T-cell (primary cell): ENCODE results near the gene FAM53B. TPM values are rescaled to one million over a fixed set of nuclear protein-coding genes. Genes with fewer than 3 reads are reported as not detected.

ENCODE experiments used
- ATAC-seq, 4 experiments: fragments of 200-7000 bp in 3 of 4; fragments of 150-1000 bp in 1 of 4; cut with Tn5 transposase; replicated peaks in 1 of 4; 1 replicate in 3 of 4; 2 replicates in 1 of 4; pipeline ENCODE4 v1.10.0; 2021; ENCODE audit warnings: moderate library complexity in 3 of 4, mild to moderate bottlenecking in 2 of 4, moderate number of reproducible peaks in 1 of 4
- CTCF ChIA-PET, 2 donors: fragments of 300-600 bp; sonication (Branson Sonifier 250); formaldehyde crosslinking; loops; one replicate each; lab custom pipeline; 2022; ENCODE audit warnings: antibody characterized with exemption in 2 of 2; lab: Charles Lee
- POLR2A ChIA-PET, 2 donors: fragments of 300-600 bp; sonication (Branson Sonifier 250); formaldehyde crosslinking; loops; one replicate each; lab custom pipeline; 2022; ENCODE audit warnings: antibody characterized with exemption in 2 of 2; lab: Charles Lee
- DNase-seq, 35 experiments: peaks; one replicate each; pipeline versions ENCODE4 v3.0.0 to v3.0.0-alpha.2; 2013 to 2023
- H3K27ac ChIP-seq: one replicate; pipeline ENCODE4 v1.5.1; 2013; ENCODE audit warnings: low read length
- H3K27me3 ChIP-seq, 2 experiments: replicated peaks in 1 of 2; 1 replicate in 1 of 2; 2 replicates in 1 of 2; pipeline versions ENCODE4 v1.6.1 to v1.7.0; 2013; ENCODE audit warnings: low read length in 1 of 2, mixed read lengths in 1 of 2; ENCODE audit not compliant: control insufficient read depth in 2 of 2, insufficient read depth in 2 of 2; ENCODE audit errors: extremely low read depth in 1 of 2
- H3K36me3 ChIP-seq, 2 donors: 1 replicate in 1 of 2; 2 replicates in 1 of 2; pipeline versions ENCODE4 v1.6.1 to v1.7.0; 2013; ENCODE audit warnings: low read length in 1 of 2; ENCODE audit not compliant: control insufficient read depth in 2 of 2, insufficient read depth in 1 of 2; ENCODE audit errors: extremely low read depth in 1 of 2
- H3K4me1 ChIP-seq, 2 experiments: 1 replicate in 1 of 2; 2 replicates in 1 of 2; pipeline versions ENCODE4 v1.6.1 to v1.7.0; 2013; ENCODE audit warnings: low read length in 2 of 2, mixed read lengths in 1 of 2; ENCODE audit not compliant: insufficient read depth in 2 of 2, control insufficient read depth in 1 of 2; ENCODE audit errors: extremely low read depth in 1 of 2
- H3K4me3 ChIP-seq, 2 donors: 1 replicate in 1 of 2; 2 replicates in 1 of 2; pipeline versions ENCODE4 v1.5.1 to v1.7.0; 2013; ENCODE audit warnings: mild to moderate bottlenecking in 2 of 2, low read length in 1 of 2, moderate library complexity in 1 of 2; ENCODE audit not compliant: control insufficient read depth in 1 of 2; ENCODE audit errors: extremely low read depth in 1 of 2
- H3K9me3 ChIP-seq: 2 replicates; pipeline ENCODE4 v1.7.0; 2013
- H3K27ac Mint-ChIP-seq, 2 donors: one replicate each; pipeline ENCODE4 v1.8.0; 2020 to 2021; ENCODE audit warnings: mild to moderate bottlenecking in 2 of 2, mixed read lengths in 2 of 2
- H3K27me3 Mint-ChIP-seq, 2 donors: one replicate each; pipeline ENCODE4 v1.8.0; 2021 to 2022; ENCODE audit warnings: mixed read lengths in 2 of 2
- H3K36me3 Mint-ChIP-seq: one replicate; pipeline ENCODE4 v1.8.0; 2021; ENCODE audit warnings: mixed read lengths
- H3K4me1 Mint-ChIP-seq, 3 donors: one replicate each; pipeline ENCODE4 v1.8.0; 2020 to 2022; ENCODE audit warnings: mixed read lengths in 3 of 3, mild to moderate bottlenecking in 1 of 3
- H3K4me3 Mint-ChIP-seq, 3 donors: one replicate each; pipeline ENCODE4 v1.8.0; 2020 to 2022; ENCODE audit warnings: mild to moderate bottlenecking in 3 of 3, mixed read lengths in 3 of 3, moderate library complexity in 3 of 3
- H3K9me3 Mint-ChIP-seq, 3 donors: one replicate each; pipeline ENCODE4 v1.8.0; 2020 to 2022; ENCODE audit warnings: mixed read lengths in 3 of 3
- WGBS: methylation state at CpG from one replicate; pipeline ENCODE4 v1.1.5; 2013; ENCODE audit warnings: missing lambda C conversion rate; ENCODE audit not compliant: insufficient coverage; 5-methylcytosine and 5-hydroxymethylcytosine counted together
- total RNA-seq, 35 experiments: library from RNA in 6 of 35; stranded (reverse) in 6 of 35; fragments of 120-200 nt in 1 of 35; gene quantifications; one replicate each; pipeline versions ENCODE4 v1.2.1 to v1.2.4 and lab custom pipeline; 2013 to 2026

FAM53B gene
- total RNA-seq, 5 donors from 2014 or later (not counting 1 experiment from before 2014, with no cell fraction given), result 39.3 to 86.5 (median 52.3) TPM

GRCh38 chr10:124688386-124688785 lies 55.8 kb downstream of the FAM53B start:
- ATAC-seq (no peak), DNase-seq (no peak)
- ChIA-PET CTCF (interaction anchor here (0.5 to 3.2 kb wide), 21 partner anchors 9 to 374 kb away, joined by 3 to 27 read pairs (median 3); no protein-coding TSS in a partner anchor), POLR2A (interaction anchor here (0.6 to 1.8 kb wide), 8 partner anchors 9 to 53 kb away, joined by 3 to 8 read pairs (median 4); no protein-coding TSS in a partner anchor)
- H3K4me3 ChIP-seq, result no peak overlapping the region
- Mint-ChIP-seq H3K4me1 (peaks cover 62 to 87% (median 79%) of the 10 kb centered on the region in 3 donors), H3K4me3 (no peak overlapping the region), H3K27ac (peak overlapping the region; percentile 91 to 93), H3K9me3 (no peaks in the 10 kb centered on the region), H3K36me3 (peaks cover 15% of the 10 kb centered on the region), H3K27me3 (no peaks in the 10 kb centered on the region)
- 54% methylated on average over 3 of the region's 6 CpGs for WGBS
- H3K36me3 ChIP-seq, result peaks cover 0 to 25% of the 10 kb centered on the region in 2 donors
- H3K27me3 ChIP-seq, result no peaks in the 10 kb centered on the region
- H3K9me3 ChIP-seq, result no peaks in the 10 kb centered on the region
- peaks cover 21 to 95% of the 10 kb centered on the region in 2 experiments for H3K4me1 ChIP-seq
- peak overlapping the region; percentile 61 for H3K27ac ChIP-seq

GRCh38 chr10:124686707-124687376 lies 57.3 kb downstream of the FAM53B start:
- H3K9me3 Mint-ChIP-seq, result no peaks in the 10 kb centered on the region
- no peaks in the 10 kb centered on the region for H3K27me3 Mint-ChIP-seq
- Histone ChIP-seq H3K36me3 (peaks cover under 1 to 30% of the 10 kb centered on the region in 2 donors), H3K4me1 (peaks cover 23 to 91% of the 10 kb centered on the region in 2 experiments), H3K27ac (peak overlapping the region; percentile 19), H3K9me3 (no peaks in the 10 kb centered on the region), H3K27me3 (no peaks in the 10 kb centered on the region), H3K4me3 (no peak overlapping the region)
- no peak for DNase-seq
- ChIA-PET CTCF (interaction anchor here (0.5 to 0.8 kb wide), 2 partner anchors 10 to 83 kb away, joined by 3 read pairs; no protein-coding TSS in a partner anchor), POLR2A (interaction anchor here in 1 of 2 donors (1.0 kb wide), 1 partner anchor 36 kb away, joined by 3 read pairs; no protein-coding TSS in a partner anchor)
- peaks cover 69 to 91% (median 88%) of the 10 kb centered on the region in 3 donors for H3K4me1 Mint-ChIP-seq
- 92% methylated on average over 6 of the region's 12 CpGs for WGBS
- H3K4me3 Mint-ChIP-seq, result no peak overlapping the region
- H3K27ac Mint-ChIP-seq, result peak overlapping the region; percentile 91 to 93
- no peak for ATAC-seq
- peaks cover 15% of the 10 kb centered on the region for H3K36me3 Mint-ChIP-seq

- Mint-ChIP-seq H3K9me3 (no peaks in the 10 kb centered on the region), H3K4me1 (peaks cover 70 to 90% (median 88%) of the 10 kb centered on the region in 3 donors), H3K4me3 (peak overlapping the region in 1 of 3 donors; percentile 67), H3K36me3 (peaks cover 19% of the 10 kb centered on the region), H3K27me3 (no peaks in the 10 kb centered on the region), H3K27ac (peak overlapping the region; percentile 78 to 91)
- ATAC-seq (peak in 3 of 4 experiments; percentile 32 to 64 (median 47)), DNase-seq (peak in 3 of 35 experiments; percentile 39 to 44 (median 43))
- Histone ChIP-seq H3K4me3 (peak overlapping the region in 1 of 2 donors; percentile 20), H3K27ac (peak overlapping the region; percentile 39), H3K9me3 (no peaks in the 10 kb centered on the region), H3K4me1 (peaks cover 23 to 92% of the 10 kb centered on the region in 2 experiments), H3K27me3 (no peaks in the 10 kb centered on the region), H3K36me3 (peaks cover 12 to 39% of the 10 kb centered on the region in 2 donors)
- ChIA-PET POLR2A (no interaction called here), CTCF (no interaction called here)
- WGBS, result 71% methylated on average over 12 of the region's 12 CpGs
Measured at GRCh38 chr10:124685261-124685660, 58.9 kb downstream of the FAM53B start.

- H3K27ac Mint-ChIP-seq, result peak overlapping the region; percentile 87 to 91
- DNase-seq (no peak), ATAC-seq (no peak)
- H3K9me3 Mint-ChIP-seq, result no peaks in the 10 kb centered on the region
- H3K4me1 Mint-ChIP-seq, result peaks cover 75 to 90% (median 88%) of the 10 kb centered on the region in 3 donors
- peak overlapping the region in 2 of 3 donors; percentile 9 to 67 for H3K4me3 Mint-ChIP-seq
- no peak overlapping the region for H3K4me3 ChIP-seq
- CTCF ChIA-PET, result interaction anchor here in 1 of 2 donors (1.7 kb wide), 1 partner anchor 57 kb away, joined by 6 read pairs; no protein-coding TSS in a partner anchor
- no peaks in the 10 kb centered on the region for H3K9me3 ChIP-seq
- no peaks in the 10 kb centered on the region for H3K27me3 Mint-ChIP-seq
- H3K4me1 ChIP-seq, result peaks cover 29 to 92% of the 10 kb centered on the region in 2 experiments
- POLR2A ChIA-PET, result no interaction called here
- H3K36me3 Mint-ChIP-seq, result peaks cover 16% of the 10 kb centered on the region
- H3K27me3 ChIP-seq, result no peaks in the 10 kb centered on the region
- peaks cover 12 to 33% of the 10 kb centered on the region in 2 donors for H3K36me3 ChIP-seq
- WGBS, result 30% methylated on average over 4 of the region's 5 CpGs
- H3K27ac ChIP-seq, result peak overlapping the region; percentile 42
Measured at GRCh38 chr10:124683814-124684213, 60.4 kb downstream of the FAM53B start.

GRCh38 chr10:124681626-124682552 lies 62.3 kb downstream of the FAM53B start:
- POLR2A ChIA-PET, result no interaction called here
- Histone ChIP-seq H3K9me3 (no peaks in the 10 kb centered on the region), H3K27ac (no peak overlapping the region), H3K4me3 (no peak overlapping the region), H3K27me3 (no peaks in the 10 kb centered on the region), H3K36me3 (peaks cover 12 to 37% of the 10 kb centered on the region in 2 donors), H3K4me1 (peaks cover 48 to 92% of the 10 kb centered on the region in 2 experiments)
- H3K9me3 Mint-ChIP-seq, result no peaks in the 10 kb centered on the region
- ATAC-seq (no peak), DNase-seq (no peak)
- H3K27me3 Mint-ChIP-seq, result no peaks in the 10 kb centered on the region
- CTCF ChIA-PET, result no interaction called here
- peak overlapping the region in 1 of 2 donors; percentile 36 for H3K27ac Mint-ChIP-seq
- 97% methylated on average over 31 of the region's 36 CpGs for WGBS
- peaks cover 85 to 90% (median 88%) of the 10 kb centered on the region in 3 donors for H3K4me1 Mint-ChIP-seq
- H3K4me3 Mint-ChIP-seq, result no peak overlapping the region
- H3K36me3 Mint-ChIP-seq, result peaks cover 16% of the 10 kb centered on the region

- Mint-ChIP-seq H3K9me3 (no peaks in the 10 kb centered on the region), H3K4me1 (peaks cover 85 to 90% (median 88%) of the 10 kb centered on the region in 3 donors), H3K27me3 (no peaks in the 10 kb centered on the region), H3K4me3 (no peak overlapping the region), H3K36me3 (peaks cover 18% of the 10 kb centered on the region), H3K27ac (peak overlapping the region in 1 of 2 donors; percentile 96)
- CTCF ChIA-PET, result no interaction called here
- Histone ChIP-seq H3K4me1 (peaks cover 53 to 92% of the 10 kb centered on the region in 2 experiments), H3K36me3 (peaks cover 12 to 42% of the 10 kb centered on the region in 2 donors), H3K27me3 (no peaks in the 10 kb centered on the region), H3K9me3 (no peaks in the 10 kb centered on the region), H3K4me3 (no peak overlapping the region), H3K27ac (no peak overlapping the region)
- DNase-seq, result no peak
- POLR2A ChIA-PET, result no interaction called here
- no CpG with 5 or more reads among the region's 5 CpGs for WGBS
- no peak for ATAC-seq
Measured at GRCh38 chr10:124681091-124681490, 63.1 kb downstream of the FAM53B start.
